ENCODE measurements around the gene NPAS3. TPM values are rescaled to one million over a fixed set of nuclear protein-coding genes. Genes with fewer than 3 reads are reported as not detected.
A peak's percentile ranks its signal among the peaks of the same experiment; 100 is the strongest.

The NPAS3 gene
- total RNA-seq, 1 experiment from 2014 or later, result not detected

- no peak for DNase-seq (ENCODE audit: low spot score)
- in situ Hi-C loops (cut with HindIII; ENCODE audit: low sequenced_read_pairs), result no loop called here
Measured at GRCh38 chr14:33126433-33126832, 187.8 kb downstream of the NPAS3 start.

GRCh38 chr14:33127531-33127930 is 188.9 kb downstream of the NPAS3 start:
- DNase-seq (ENCODE audit: low spot score), result no peak
- in situ Hi-C loops (cut with HindIII; ENCODE audit: low sequenced_read_pairs), result no loop called here

DNA sequence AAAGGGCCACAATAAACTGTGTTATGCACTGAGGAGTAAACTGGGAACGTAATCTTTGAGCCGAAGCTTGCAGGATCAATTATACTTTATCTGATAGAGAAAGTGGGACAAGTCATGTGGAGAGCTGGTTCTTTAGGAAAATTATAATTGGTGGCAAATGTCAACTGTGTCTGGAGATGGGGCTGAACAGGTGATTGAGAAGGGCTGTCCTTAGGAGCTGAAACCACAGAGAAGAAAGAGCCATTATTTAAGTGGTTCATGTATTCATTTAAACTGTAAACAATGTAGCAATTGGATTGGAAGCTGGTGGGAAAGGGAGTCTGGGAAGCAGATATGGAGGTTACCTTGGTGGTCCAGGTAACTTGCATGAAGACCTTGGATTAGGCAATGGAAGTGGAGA is 193.1 kb downstream of the NPAS3 start:
- in situ Hi-C loops (cut with HindIII; ENCODE audit: low sequenced_read_pairs), result no loop called here
- no peak for DNase-seq (ENCODE audit: low spot score)

GRCh38 chr14:33134162-33134561 is 195.5 kb downstream of the NPAS3 start:
- in situ Hi-C loops (cut with HindIII; ENCODE audit: low sequenced_read_pairs), result no loop called here
- DNase-seq (ENCODE audit: low spot score), result no peak

DNA sequence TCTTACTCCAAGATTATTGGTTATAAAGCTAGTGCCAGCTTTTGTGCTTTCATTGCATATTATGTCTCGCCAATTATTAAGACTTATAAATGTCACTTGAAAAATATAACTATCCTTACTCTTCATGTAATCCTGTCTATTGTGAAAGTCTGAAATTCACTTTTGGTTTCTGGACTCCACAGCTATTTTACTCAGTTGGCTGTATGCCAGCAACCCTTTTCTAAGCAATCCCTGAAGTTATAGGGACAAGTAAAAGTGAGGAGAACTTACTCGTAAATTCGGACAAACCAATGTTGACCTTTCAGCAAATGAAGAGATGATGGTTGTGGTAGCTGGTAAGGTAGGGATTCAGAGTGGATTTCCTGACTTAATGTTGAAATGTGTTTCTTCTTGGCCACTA is 196.3 kb downstream of the NPAS3 start:
- in situ Hi-C loops (cut with HindIII; ENCODE audit: low sequenced_read_pairs), result no loop called here
- no peak for DNase-seq (ENCODE audit: low spot score)

DNA sequence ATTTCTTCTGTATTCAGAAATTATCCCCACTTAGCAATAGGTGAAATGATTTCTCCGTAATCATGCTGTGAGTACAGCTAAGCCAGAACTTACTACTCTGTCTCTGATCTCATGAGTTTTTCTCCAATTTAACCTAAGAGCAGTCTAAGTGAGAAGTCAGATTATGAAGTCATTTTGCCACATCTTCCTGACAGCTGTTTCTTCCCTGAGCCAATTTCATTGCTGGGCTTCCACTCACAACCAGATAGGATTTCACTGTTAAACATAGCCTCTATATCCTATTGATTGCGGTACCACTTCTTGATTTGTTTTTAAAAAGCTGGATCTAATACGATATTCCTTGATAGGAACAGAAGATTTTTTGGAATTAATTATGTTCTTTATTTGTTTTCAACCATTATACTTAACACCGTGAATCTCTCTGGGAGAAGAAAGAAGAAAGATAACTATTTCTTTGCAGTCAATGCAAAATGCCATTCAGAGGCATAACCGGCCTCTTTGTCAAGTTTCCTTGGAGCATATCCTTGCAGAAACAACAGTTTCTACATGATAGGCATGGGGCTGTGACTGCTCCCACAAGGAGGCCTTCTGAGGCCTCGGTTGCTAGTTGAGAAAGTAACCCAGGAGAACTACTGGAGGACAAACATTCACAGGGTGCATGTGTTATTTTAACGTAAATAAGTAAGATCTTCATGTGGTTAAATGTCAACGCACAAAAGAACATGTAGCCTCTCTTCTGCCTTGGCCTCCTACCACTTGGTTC is 212.2 kb downstream of the NPAS3 start:
- in situ Hi-C loops (cut with HindIII; ENCODE audit: low sequenced_read_pairs), result no loop called here
- DNase-seq (ENCODE audit: low spot score), result no peak

GRCh38 chr14:33163109-33163508 is 224.4 kb downstream of the NPAS3 start:
- in situ Hi-C loops (cut with HindIII; ENCODE audit: low sequenced_read_pairs), result no loop called here
- no peak for DNase-seq (ENCODE audit: low spot score)

DNA sequence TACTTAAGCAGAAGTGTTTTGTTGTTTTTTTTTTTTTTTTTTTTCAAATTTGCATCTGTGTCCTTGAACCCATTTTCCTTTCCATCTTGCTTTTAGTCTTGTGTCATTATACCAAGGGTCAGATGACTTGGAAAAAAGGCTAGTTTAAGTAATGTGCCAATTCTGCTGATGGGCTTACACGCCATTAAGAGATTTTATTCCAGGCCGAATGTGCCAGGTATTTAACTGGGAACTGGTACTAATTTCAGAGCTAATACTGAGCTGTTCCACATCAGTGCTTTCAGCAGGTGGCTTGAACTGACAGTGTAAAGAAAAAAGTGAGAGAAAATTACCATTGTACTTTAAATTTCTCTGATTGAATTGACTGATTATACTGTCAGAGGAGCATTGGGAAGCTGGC is 224.9 kb downstream of the NPAS3 start:
- DNase-seq (ENCODE audit: low spot score), result no peak
- in situ Hi-C loops (cut with HindIII; ENCODE audit: low sequenced_read_pairs), result no loop called here

DNA sequence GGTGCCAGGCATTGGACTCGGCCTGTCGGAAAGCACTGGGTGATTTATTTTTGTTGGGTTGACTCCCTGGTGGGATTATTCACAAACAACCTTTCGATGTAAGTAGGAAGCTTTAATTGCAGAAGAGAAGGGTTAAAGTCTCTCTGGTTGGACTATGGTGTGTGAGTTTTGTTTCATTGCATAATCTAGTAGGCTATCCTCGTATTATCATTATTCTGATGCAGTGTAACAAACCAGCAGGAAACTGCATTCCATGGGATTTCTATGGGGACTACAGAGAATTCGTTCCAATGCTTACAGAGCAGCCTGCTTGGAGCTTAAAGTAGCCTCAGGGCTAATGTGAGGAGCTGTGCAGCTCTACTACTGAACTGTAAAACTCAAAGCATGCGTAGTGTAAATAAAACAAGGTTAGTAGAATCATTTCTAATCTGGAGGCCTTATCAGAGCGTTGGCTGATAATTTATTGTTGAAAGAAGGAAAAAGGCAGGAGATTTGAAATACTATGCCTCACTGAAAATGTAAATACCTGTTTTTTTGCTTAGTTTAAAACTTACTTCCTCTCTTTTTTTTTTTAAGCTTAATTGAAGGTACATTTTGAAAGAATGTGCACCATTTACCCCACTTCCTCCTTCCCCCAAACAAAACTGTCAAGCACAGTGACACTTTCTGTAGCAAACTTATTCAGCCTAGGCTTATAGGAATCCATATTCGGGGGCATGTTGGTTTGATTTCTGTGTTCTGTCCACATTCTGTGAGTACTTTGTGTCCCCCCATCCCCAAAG is 226.7 kb downstream of the NPAS3 start:
- peak; percentile 29 for DNase-seq (ENCODE audit: low spot score)
- in situ Hi-C loops (cut with HindIII; ENCODE audit: low sequenced_read_pairs), result no loop called here

- DNase-seq (ENCODE audit: low spot score), result no peak
- in situ Hi-C loops (cut with HindIII; ENCODE audit: low sequenced_read_pairs), result no loop called here
Measured at GRCh38 chr14:33165926-33166289, 227.2 kb downstream of the NPAS3 start.

GRCh38 chr14:33175951-33176350 is 237.3 kb downstream of the NPAS3 start:
- no peak for DNase-seq (ENCODE audit: low spot score)
- in situ Hi-C loops (cut with HindIII; ENCODE audit: low sequenced_read_pairs), result no loop called here

DNA sequence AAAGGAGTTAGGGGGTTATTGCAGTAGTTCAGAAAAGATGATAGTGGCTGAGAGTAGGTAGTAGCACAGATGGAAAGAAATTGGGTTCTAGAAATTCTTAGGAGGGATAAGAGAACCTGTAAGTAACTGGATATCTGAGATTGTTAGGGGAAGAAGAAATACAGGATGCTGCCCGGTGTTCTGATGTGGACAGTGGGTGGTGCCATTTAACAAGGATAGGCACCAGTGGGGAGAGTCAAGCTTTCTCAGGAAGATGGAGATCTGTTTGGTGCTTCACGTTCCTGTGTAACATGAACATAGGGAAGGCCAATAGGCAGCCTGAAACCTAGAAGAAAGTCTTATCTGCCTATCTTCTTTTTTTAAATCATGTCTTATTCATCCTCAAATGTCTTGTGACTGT is 245.9 kb downstream of the NPAS3 start:
- in situ Hi-C loops (cut with HindIII; ENCODE audit: low sequenced_read_pairs), result no loop called here
- no peak for DNase-seq (ENCODE audit: low spot score)

DNA sequence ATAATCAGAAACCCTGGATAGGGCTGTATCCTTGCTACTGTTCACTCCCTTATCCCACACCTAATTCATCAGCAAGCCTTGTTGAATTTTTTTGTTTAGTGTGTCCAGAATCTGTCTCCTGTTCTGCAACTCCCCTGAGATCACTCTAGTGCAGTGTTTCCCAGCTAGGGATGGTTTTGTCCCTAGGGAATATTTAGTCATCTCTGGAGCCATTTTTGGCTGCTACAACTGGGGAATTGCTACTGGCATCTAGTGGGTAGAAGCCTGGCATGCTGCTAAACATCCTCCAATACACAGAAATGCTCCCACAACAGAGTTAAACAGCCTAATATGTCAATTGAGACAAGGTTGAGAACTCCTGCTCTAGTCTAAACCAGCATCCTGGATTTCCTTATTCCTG is 248.0 kb downstream of the NPAS3 start:
- DNase-seq (ENCODE audit: low spot score), result no peak
- in situ Hi-C loops (cut with HindIII; ENCODE audit: low sequenced_read_pairs), result no loop called here

DNA sequence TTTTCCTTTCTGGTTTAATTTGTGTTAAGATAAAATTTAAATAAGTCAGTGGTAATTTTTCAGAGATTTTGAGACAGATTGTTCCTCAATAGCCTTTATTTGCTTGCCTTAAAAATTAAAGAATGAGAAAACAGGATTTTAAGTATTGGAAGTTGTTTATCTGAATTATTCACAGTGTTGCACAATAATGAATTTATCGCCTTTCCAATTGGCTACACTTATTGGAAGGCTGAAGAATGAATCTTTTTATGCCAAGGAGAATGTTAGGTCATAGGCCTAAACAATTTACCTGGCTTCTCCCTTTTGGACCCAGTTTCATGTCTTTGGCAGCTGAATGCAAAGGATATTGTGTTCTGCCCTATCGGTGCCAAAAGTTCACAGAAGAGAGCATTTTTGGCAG is 250.2 kb downstream of the NPAS3 start:
- in situ Hi-C loops (cut with HindIII; ENCODE audit: low sequenced_read_pairs), result no loop called here
- no peak for DNase-seq (ENCODE audit: low spot score)

- in situ Hi-C loops (cut with HindIII; ENCODE audit: low sequenced_read_pairs), result no loop called here
- DNase-seq (ENCODE audit: low spot score), result no peak
Measured at GRCh38 chr14:33191855-33192254, 253.2 kb downstream of the NPAS3 start.

- DNase-seq (ENCODE audit: low spot score), result no peak
- in situ Hi-C loops (cut with HindIII; ENCODE audit: low sequenced_read_pairs), result no loop called here
Measured at GRCh38 chr14:33194551-33194950, 255.9 kb downstream of the NPAS3 start.

GRCh38 chr14:33198684-33199083 is 260.0 kb downstream of the NPAS3 start:
- DNase-seq (ENCODE audit: low spot score), result no peak
- in situ Hi-C loops (cut with HindIII; ENCODE audit: low sequenced_read_pairs), result no loop called here

GRCh38 chr14:33201116-33201515 is 262.4 kb downstream of the NPAS3 start:
- in situ Hi-C loops (cut with HindIII; ENCODE audit: low sequenced_read_pairs), result no loop called here
- no peak for DNase-seq (ENCODE audit: low spot score)

GRCh38 chr14:33206981-33207380 is 268.3 kb downstream of the NPAS3 start:
- in situ Hi-C loops (cut with HindIII; ENCODE audit: low sequenced_read_pairs), result no loop called here
- DNase-seq (ENCODE audit: low spot score), result no peak

DNA sequence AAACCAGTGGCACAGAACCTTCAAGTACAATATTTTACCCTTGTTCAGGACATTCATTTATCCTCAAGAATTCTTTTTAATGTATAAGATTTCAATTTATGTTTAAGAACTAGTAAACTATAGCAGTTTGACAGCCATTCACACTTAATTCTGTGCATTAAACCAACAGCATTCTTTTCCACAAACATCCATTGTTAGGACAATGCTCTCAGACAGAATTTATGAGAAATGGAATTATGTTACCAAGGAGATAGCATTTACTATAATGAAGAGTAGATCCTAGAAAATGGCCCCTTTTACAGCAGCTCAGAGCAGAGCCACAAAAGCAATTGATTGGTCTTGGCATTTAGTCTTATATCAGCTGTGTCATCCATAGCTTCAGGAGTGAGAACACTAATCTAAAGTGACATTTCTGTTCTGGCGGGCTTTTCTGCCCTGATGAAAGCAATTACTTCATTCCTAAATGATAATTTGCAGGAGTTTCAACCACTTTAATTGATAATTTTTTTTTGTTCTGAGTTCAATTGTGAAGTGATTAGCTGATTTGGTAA is 268.9 kb downstream of the NPAS3 start:
- DNase-seq (ENCODE audit: low spot score), result no peak
- in situ Hi-C loops (cut with HindIII; ENCODE audit: low sequenced_read_pairs), result no loop called here

GRCh38 chr14:33210311-33210710 is 271.6 kb downstream of the NPAS3 start:
- no peak for DNase-seq (ENCODE audit: low spot score)
- in situ Hi-C loops (cut with HindIII; ENCODE audit: low sequenced_read_pairs), result no loop called here
